Tongue (tissue), 2 donors: ENCODE data around the gene PEX11A. TPM values are rescaled to one million over a fixed set of nuclear protein-coding genes. Genes with fewer than 3 reads are reported as not detected.
"Not testable (repeated sequence)": the region's sequence is repeated elsewhere in the genome, so short reads cannot be mapped to it uniquely, and the experiment has no call there.

Experiments
- DNase-seq: peaks from one replicate; pipeline ENCODE4 v3.0.0-alpha.2; 2015
- total RNA-seq: library from RNA; depleted of rRNA; stranded (reverse); fragments of >200 nt; gene quantifications from one replicate; pipeline ENCODE4 v1.2.3, GENCODE V29; 2014

The PEX11A gene
- total RNA-seq: 9.3 TPM

GRCh38 chr15:89690276-89691218 is at the start of gene PEX11A, which contains the start of gene WDR93:
TSS of gene PEX11A (minus strand) at chr15:89690754. CDS start at chr15:89690632, 122 bp downstream.
TSS of gene WDR93 (plus strand) at chr15:89690811. CDS start at chr15:89701747, 10,936 bp downstream.
- DNase-seq: peak; percentile 85

DNA sequence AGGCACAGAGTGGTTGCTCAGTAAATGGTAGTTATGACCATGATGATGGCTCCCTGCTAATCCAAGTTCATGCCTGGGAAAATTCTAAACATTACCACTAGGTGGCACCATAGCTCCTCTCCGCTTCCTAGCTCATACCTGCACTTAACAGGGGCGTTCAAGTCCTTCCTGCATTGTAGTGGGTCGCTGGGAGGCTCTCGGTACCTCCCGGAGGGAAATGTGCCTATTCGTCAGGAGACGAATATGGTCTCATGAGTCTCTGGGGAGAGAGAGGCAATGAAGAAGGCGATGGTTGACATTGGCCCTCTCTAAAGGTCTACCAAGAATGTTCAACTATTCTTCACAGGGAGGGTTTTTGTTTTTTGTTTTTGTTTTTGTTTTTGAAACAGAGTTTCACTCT is 49.6 kb upstream of the PEX11A start:
- peak; percentile 86 for DNase-seq

- DNase-seq: no peak
Observed at GRCh38 chr15:89735773-89736172, 45.2 kb upstream of the PEX11A start.

DNA sequence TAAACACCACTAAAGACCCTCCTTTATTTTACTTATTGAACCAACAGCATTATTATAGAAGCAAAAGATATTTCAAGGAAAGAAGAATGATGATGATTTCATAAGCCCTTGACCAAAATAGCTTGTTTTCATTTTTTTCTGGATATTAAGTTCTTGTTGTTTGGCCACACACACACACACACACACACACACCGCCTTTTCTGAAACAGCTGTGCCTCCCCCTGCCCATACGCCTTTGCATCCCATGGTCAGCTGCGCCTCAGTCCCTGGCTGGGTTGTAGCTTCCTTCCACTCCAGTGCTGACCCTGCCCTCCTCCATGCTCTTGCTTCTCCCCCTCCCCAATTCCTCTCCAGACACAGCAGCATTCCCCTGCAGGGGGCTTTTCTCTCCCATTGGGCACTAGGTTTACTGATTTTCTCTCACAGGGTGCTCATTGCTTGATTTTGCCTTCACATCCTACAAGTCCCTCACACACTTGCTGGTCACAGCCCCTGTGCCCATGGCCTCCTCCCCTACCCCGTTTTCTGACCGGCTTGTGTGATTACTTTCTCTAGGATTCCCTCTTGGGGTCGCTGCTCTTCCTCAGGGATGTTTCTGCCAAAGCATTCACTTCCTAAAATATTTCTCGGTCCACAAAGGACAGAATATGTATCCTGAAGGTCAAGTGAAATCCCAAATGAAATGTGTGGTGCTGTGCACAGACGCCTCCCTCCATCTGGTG is 42.1 kb upstream of the PEX11A start:
- DNase-seq: peak; percentile 13

GRCh38 chr15:89731275-89731674 is 40.7 kb upstream of the PEX11A start:
- DNase-seq: no peak

DNA sequence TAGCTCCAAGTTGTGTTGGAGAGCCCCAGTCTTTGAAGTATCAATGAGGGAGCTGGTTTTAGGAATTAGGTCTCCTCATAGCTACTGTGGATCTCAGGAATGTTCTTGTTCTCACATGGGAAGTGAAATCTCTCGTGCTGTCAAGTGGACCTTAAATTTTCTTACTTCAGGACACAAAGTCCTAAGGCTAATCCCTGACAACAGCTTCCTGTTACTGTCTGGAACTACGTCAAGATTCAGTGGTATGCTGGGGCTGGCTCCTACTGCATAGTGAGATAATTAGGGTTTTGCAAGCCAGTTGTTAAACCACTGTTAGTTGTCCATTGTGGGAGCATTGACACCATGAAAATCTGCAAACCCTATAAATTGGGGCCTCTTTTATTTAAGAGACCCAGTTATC is 37.7 kb upstream of the PEX11A start:
- DNase-seq: no peak

- no peak for DNase-seq
Observed at GRCh38 chr15:89725064-89725463, 34.5 kb upstream of the PEX11A start.

GRCh38 chr15:89724621-89725020 is 34.1 kb upstream of the PEX11A start:
- no peak for DNase-seq

- no peak for DNase-seq
Observed at GRCh38 chr15:89723031-89723430, 32.5 kb upstream of the PEX11A start.

DNA sequence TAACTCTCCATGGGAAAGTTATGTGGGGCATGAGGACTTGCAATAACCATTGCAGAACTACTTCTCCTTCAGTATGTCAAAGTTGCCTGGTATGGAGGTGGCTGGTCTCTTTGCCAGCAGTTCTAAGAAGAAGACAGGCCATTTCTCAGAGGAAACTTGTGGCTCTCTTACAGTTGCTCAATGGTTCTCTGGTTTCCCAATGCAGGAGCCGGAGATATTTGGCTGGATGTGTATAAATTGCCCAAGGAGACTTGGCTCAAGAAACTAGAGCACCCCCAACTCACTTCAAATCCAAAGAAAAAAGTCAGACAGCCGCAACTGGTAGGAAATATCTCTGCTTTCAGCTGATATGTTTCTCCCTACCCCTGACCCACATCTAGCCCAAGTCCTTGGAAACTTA is 24.2 kb upstream of the PEX11A start:
- no peak for DNase-seq

DNA sequence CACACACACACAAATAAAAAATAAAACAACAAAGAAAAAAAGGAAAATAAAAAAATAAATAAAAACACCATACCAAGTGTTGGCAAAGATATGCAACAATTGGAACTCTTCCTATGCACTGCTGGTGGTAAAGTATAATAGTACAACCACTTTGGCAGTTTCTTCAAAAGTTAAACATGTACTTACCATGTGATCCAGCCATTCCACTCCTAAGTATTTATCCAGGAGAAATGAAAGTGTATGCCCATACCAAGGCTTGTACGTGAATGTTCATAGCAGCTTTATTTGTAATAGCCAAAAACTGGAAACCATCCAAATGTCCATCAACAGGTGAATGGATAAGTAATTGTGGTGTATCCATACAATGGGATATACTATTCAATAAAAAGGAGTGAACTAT is 17.0 kb upstream of the PEX11A start:
- peak; percentile 3 for DNase-seq

DNA sequence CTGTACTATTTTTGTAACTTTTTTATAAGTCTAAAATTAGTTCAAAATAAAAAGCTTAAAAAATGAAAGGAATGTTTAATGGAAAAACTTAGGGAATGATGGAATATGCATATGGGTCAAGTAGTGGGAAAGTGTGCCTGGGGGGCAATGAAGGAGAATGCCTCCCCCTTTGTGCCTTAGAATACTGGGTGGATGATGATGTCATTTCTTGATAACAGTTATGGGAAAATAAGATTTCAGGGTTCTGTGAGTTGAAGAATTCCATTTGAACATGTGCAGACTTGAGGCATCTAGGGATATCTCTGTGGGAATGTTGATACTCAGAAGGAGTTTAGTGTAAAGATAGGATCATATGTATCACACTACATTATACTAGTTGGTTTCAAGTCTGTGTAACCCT is 13.9 kb upstream of the PEX11A start:
- DNase-seq: no peak

DNA sequence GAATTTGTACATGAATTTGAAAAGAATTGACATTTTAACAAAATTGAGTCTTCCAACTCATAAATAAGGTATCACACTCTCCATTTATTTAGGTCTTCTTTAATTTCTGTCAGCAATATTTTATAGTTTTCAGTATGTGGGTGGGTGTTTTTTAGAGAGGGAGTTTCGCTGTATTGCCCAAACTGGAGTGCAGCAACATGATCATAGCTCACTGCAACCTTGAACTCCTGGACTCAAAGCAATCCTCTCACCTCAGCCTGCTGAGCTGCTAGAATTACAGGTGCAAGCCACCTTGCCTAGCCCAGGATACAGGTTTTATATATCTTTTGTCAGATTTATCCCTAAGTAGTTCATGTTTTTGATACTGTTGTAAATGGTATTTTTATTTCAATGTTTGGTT is 4.6 kb upstream of the PEX11A start:
- no peak for DNase-seq

- DNase-seq: no peak
Observed at GRCh38 chr15:89693696-89694095, 3.1 kb upstream of the PEX11A start.

DNA sequence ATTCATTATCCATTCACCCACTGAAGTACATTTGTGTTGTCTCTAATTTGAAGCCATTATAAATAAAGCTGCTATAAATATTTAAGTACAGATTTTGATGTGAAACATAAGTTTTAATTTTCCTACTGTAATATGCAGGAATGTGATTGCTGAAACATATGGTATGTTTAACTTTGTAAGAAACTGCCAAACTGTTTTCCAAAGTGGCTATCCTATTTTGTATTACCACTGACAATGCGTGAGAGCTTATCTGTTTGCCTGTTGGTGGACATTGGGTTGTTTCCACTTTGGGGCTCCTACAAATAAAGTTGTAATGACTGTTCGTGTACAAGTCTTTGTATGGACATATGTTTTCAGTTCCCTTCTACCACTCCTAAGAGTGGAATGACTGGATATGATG is 2.5 kb upstream of the PEX11A start:
- no peak for DNase-seq

DNA sequence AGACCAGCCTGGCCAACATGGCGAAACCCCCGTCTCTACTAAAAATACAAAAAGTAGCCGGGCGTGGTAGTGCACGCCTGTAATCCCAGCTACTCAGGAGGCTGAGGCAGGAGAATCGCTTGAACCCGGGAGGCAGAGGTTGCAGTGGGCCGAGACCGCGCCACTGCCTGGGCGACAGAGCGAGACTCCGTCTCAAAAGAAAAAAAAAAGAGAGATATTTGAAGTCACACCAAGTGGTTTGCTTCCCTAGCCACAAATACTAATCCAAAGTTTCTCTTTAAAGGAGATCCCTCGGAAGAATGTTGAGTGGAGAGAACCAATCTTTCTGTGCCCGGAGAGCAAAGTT is 651 bp downstream of the PEX11A start:
- not testable (repeated sequence) for DNase-seq

DNA sequence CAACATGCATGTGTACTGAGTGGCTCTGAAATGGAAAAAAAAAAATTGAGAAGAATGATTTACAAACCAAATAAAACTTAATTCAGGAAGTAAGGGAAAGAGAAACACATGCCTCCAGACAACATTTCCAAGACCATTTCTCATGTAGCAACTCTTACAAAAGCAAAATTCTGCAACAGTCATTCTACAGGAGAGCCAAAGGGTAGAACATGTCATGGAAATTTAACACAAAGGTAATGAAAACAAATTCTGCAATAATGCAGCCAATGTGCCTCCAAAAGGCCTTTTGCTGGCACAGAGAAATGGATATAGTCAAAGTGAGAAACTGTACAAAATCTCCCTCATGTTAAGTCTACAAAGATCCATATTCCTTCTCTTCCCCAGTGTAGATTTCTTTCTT is 4.0 kb downstream of the PEX11A start:
- DNase-seq: no peak

DNA sequence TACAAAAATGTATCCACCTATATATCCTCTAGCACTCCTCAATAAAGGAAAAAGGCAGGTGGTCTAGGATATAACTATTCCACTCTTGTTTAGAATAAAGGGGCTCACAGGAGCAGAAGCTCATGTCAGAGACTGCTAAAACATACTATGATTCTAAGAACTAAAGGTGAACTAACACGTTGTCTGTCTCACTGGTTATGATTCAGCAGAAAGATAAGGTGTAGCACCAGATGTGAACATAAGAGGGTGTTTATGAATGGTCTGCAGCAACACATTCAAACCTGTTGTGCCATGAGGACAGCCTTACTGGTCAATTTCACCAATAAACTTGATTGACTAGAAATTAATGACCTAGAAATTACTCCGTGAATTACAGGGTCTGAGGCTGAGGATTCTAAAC is 4.6 kb downstream of the PEX11A start:
- no peak for DNase-seq

DNA sequence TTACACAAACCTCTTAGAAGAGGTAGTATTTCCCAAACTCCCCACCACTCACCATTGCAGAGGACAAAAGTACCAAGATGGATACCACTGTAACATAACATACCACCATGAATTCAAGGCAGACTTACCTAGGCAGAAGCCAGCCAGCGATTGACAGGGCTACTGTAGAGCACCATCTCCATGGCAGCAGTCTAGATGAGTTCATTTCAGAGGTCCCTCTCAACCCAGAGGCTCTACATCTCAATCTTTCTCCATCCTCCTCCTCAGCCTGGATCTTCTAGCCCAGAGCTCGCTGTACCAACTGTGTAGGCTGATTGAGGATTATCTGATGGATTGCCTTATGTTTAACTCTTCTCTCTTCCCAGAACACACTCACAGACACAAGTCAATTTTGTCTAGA is 9.4 kb downstream of the PEX11A start:
- no peak for DNase-seq

DNA sequence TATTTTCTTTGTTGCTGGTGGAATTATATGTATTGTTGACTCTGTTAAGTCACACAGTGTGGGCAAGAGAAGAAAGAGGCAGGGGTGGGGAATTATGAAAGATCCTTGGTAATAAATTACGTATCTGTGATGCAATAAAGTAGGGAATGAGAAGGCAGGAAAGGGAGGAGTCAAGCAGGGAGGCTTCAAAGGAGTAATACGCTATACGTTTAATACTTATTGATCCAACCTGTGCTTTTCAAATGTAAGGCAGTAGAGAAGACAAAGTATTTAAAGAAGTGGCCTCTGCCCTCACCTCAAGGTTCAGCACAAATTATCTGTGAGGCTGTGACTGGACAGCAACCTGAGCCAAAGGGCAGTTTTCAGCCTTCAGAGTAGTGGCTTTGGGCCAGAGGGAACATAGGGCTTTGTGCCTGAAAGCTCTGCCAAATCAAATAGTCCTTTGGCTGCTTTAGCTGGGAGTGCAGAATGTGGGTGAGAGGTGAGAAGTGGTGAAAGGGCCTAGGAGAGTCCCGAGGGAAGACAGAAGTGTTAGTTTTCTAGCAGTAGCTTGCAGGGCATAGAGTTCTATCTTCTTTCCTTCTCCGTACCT is 10.2 kb downstream of the PEX11A start:
- DNase-seq: peak; percentile 14

- no peak for DNase-seq
Observed at GRCh38 chr15:89679212-89679611, 11.3 kb downstream of the PEX11A start, which contains the start of gene PLIN1. TSS of gene PLIN1 (minus strand) at chr15:89679367. CDS start at chr15:89677489, 1,878 bp downstream.

- DNase-seq: no peak
Observed at GRCh38 chr15:89677381-89677780, 13.2 kb downstream of the PEX11A start.

- DNase-seq: no peak
Observed at GRCh38 chr15:89675606-89676005, 14.9 kb downstream of the PEX11A start.
